Ovary (tissue), 9 donors: ENCODE measurements around the gene PHLDB3. TPM values are rescaled to one million over a fixed set of nuclear protein-coding genes. Genes with fewer than 3 reads are reported as not detected.

Experiments
- DNase-seq, 5 donors: peaks; one replicate each; pipeline ENCODE4 v3.0.0-alpha.2; 2019 to 2020
- H3K27ac ChIP-seq, 2 donors: fragments of 200-600 bp; one replicate each; pipeline versions ENCODE4 v1.5.1 to v1.8.0; 2019 to 2022
- H3K27me3 ChIP-seq: fragments of 200-600 bp; one replicate; pipeline ENCODE4 v1.8.0; 2022
- H3K36me3 ChIP-seq: fragments of 200-600 bp; sonication (generic); one replicate; pipeline ENCODE4 v1.5.1; 2019
- H3K4me1 ChIP-seq: one replicate; pipeline ENCODE4 v1.8.1; 2013; ENCODE audit warnings: mild to moderate bottlenecking, moderate library complexity; ENCODE audit not compliant: insufficient read depth
- H3K4me3 ChIP-seq: fragments of 200-600 bp; sonication (generic); one replicate; pipeline ENCODE4 v1.5.1; 2017
- H3K9me3 ChIP-seq, 2 donors: fragments of 200-600 bp in 1 of 2; sonication (generic) in 1 of 2; one replicate each; pipeline versions ENCODE4 v1.5.1 to v1.8.1; 2013 to 2019; ENCODE audit warnings: mild to moderate bottlenecking in 1 of 2, moderate library complexity in 1 of 2
- EP300 ChIP-seq: sonication (generic); formaldehyde crosslinking; IDR thresholded peaks from one replicate; pipeline ENCODE4 v1.6.1; 2017; ENCODE audit warnings: antibody characterized with exemption
- POLR2A ChIP-seq: fragments of 450-650 bp; IDR thresholded peaks from one replicate; pipeline ENCODE4 v1.6.1; 2017; ENCODE audit warnings: antibody characterized with exemption, mild to moderate bottlenecking, moderate library complexity
- WGBS, 3 donors: extraction: QIAGEN DNeasy Blood & Tissue Kit in 1 of 3; methylation state at CpG; one replicate each; pipeline versions ENCODE4 v1.1.5 to v1.1.7; 2013 to 2017; 5-methylcytosine and 5-hydroxymethylcytosine counted together
- intact Hi-C, 4 donors: fragments of 100-400 bp; cut with DNase I; formaldehyde crosslinking; loops; one replicate each; pipeline versions ENCODE4 v1.11.0 to v1.15.1; 2022 to 2023
- polyA plus RNA-seq, 2 donors: library from polyadenylated mRNA; stranded (reverse); fragments of 200-250 nt in 1 of 2; fragments of 350-450 nt in 1 of 2; fragmentation: Illumina TruSeq in 1 of 2; extraction: RNeasy Lipid Tissue Mini Kit (QIAGEN cat#74804) in 1 of 2; gene quantifications; one replicate each; pipeline ENCODE4 v1.2.3, GENCODE V29; 2013 to 2014
- total RNA-seq, 7 donors: library from RNA; depleted of rRNA in 2 of 7; stranded (reverse); fragments of >200 nt in 2 of 7; fragmentation: NEBNext Ultra II Directional in 3 of 7; extraction: Animal tissue kit (Norgen Biotek cat#: 25700) in 3 of 7; gene quantifications; one replicate each; pipeline versions ENCODE4 v1.1.0 to v1.2.4, GENCODE V29; 2016 to 2023
- TF ChIP-seq, protein P1 (sequence below), 3 donors: fragments of 450-650 bp in 2 of 3; fragments of 200-600 bp in 1 of 3; IDR thresholded peaks; one replicate each; pipeline versions ENCODE4 v1.5.1 to v1.8.0; 2016 to 2022; ENCODE audit warnings: antibody characterized with exemption in 3 of 3, mild to moderate bottlenecking in 1 of 3
- donor health status: DM: no; HTN: no; CAD: no; lungs with moderate emphysema.
- donor health status: DM: no; HTN: no; CAD: no.
- donor health status: Bipolar disorder and iron deficiency.
- donor health status: DM: yes; HTN: yes; CAD: no.
- donor health status: DM: no; HTN: no; CAD: no.
- donor health status: DM: yes; HTN: yes; CAD: no.

Gene PHLDB3
- total and polyA plus RNA-seq, 9 donors: 1.4 to 29.7 (median 20.6) TPM

DNA sequence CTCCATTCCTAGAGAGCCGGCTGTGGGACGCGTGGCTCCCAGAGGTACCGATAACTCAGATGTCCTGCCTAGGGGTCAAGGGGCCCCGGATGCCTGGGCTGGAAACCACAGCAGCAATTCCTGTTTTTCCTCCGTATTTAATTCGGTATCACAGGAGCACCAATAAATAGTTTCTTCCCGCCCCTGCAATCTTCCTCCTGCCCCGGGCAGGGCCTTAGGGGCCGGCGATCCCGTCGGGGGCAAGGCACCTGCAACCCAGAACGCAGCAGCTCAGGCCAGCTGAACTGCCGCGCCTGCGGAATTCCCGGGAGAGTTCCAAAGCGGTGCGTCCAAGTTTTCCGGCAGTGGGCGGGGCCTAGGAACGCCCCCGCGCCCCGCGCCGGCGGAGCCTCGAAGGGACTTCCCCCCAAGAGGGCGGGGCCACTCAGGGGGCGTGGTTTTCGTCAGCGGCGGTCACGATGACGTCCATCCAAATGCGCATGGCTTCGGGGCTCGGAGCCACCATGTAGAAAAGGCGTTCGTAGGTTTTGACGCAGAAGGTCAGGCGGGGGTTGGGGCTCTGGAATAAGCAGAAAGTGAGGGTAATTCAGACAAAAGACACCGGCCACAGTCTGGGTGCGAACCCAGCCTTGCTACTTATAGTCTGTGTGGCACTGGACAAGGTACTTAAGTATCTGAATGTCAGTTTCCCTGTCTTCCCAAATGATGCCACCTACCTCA, 29.4 kb downstream of the PHLDB3 start:
- peak overlapping the region; percentile 36 for H3K4me3 ChIP-seq
- DNase-seq: peak; percentile 98 to 99 (median 98)
- intact Hi-C loops: no loop called here

DNA sequence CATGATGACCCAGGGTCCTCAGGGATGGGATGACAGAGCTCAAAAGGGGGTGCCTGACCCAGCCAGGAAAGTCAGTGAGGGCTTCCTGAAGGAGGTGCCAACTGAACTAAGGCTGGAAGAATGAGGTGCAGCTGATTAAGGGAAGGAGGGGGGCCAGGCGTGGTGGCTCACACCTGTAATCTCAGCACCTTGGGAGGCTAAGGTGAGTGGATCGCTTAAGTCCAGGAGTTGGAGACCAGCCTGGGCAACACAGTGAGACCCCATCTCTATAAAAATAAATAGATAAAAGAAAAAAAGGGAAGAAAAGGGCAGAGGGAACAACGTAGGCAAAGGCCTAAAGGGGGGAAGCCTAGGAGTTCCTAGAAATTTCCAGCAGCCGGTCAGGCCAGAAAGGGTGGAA, 30.1 kb downstream of the PHLDB3 start:
- Histone ChIP-seq H3K27ac (peak overlapping the region; percentile 50 to 80), H3K36me3 (no peaks in the 10 kb centered on the region), H3K4me3 (no peak overlapping the region), H3K9me3 (no peaks in the 10 kb centered on the region), H3K4me1 (no peaks in the 10 kb centered on the region), H3K27me3 (no peaks in the 10 kb centered on the region)
- 60 to 67% (median 64%) methylated on average over 4 of the region's 4 CpGs for WGBS, 3 donors
- intact Hi-C loops: no loop called here
- DNase-seq: no peak
- TF ChIP-seq POLR2A (no peak), EP300 (no peak)
- TF ChIP-seq, protein P1, sequence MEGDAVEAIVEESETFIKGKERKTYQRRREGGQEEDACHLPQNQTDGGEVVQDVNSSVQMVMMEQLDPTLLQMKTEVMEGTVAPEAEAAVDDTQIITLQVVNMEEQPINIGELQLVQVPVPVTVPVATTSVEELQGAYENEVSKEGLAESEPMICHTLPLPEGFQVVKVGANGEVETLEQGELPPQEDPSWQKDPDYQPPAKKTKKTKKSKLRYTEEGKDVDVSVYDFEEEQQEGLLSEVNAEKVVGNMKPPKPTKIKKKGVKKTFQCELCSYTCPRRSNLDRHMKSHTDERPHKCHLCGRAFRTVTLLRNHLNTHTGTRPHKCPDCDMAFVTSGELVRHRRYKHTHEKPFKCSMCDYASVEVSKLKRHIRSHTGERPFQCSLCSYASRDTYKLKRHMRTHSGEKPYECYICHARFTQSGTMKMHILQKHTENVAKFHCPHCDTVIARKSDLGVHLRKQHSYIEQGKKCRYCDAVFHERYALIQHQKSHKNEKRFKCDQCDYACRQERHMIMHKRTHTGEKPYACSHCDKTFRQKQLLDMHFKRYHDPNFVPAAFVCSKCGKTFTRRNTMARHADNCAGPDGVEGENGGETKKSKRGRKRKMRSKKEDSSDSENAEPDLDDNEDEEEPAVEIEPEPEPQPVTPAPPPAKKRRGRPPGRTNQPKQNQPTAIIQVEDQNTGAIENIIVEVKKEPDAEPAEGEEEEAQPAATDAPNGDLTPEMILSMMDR (IDR thresholded peaks at IDR 0.05): no peak

More for the DNA sequence above, 29.4 kb downstream of the PHLDB3 start:
- H3K36me3 ChIP-seq: no peaks in the 10 kb centered on the region
- H3K27ac ChIP-seq: peak overlapping the region; percentile 80 to 88
- no peaks in the 10 kb centered on the region for H3K9me3 ChIP-seq
- H3K4me1 ChIP-seq: no peaks in the 10 kb centered on the region
- WGBS, 3 donors: 2 to 5% (median 4%) methylated on average over 35 to 46 of the region's 46 CpGs
- TF ChIP-seq, protein P1 (IDR thresholded peaks at IDR 0.05): no peak
- TF ChIP-seq EP300 (peak; percentile 57), POLR2A (peak; percentile 51)
- H3K27me3 ChIP-seq: no peaks in the 10 kb centered on the region

DNA sequence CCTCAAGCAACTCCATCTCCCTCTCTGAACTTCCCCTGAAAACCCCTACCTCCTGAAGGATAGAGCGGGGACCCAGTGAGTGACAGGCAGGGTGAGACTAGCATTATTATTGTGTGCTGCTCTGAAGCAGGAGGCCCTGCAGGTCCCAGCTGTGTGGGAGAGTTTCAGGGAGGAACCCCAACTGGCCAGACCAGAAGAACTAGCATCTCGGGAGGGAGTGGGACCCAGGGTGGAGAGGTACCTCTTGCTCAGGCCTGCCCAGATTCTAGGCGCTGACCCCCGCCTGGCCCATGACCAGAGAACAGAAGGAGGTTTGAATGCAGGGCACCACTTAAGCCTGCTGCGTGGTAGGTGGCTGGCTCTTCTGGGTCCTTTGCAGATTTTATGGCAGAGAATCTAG, 33.5 kb downstream of the PHLDB3 start:
- WGBS, 3 donors: 67 to 75% (median 71%) methylated on average over 5 of the region's 5 CpGs
- DNase-seq: no peak
- H3K27ac ChIP-seq: no peak overlapping the region
- no peak for TF ChIP-seq POLR2A
- TF ChIP-seq EP300: no peak
- TF ChIP-seq, protein P1 (IDR thresholded peaks at IDR 0.05): no peak
- intact Hi-C loops: no loop called here
- no peaks in the 10 kb centered on the region for H3K27me3 ChIP-seq
- H3K36me3 ChIP-seq: no peaks in the 10 kb centered on the region
- H3K4me1 ChIP-seq: no peaks in the 10 kb centered on the region
- H3K9me3 ChIP-seq: no peaks in the 10 kb centered on the region
- no peak overlapping the region for H3K4me3 ChIP-seq

DNA sequence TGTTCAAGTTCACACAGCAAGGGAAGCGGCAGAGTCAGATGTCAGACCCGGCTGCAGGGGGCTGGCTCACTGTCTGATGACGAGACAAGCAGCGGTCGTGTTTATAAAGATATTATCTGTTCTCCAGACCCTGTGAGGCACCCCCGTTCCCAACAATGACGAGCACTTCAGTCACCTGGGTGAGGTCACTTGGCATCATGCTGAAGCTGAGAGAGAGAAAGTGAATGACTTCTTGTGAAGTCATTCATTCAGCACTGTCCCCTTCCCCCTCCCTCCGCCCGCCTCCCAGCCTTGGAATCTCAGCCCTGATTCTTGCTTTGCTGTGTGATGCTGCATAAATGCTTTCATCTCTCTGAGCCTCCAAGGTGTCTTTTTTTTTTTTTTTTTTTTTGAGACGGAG, 34.3 kb downstream of the PHLDB3 start:
- Histone ChIP-seq H3K27me3 (no peaks in the 10 kb centered on the region), H3K27ac (no peak overlapping the region), H3K36me3 (no peaks in the 10 kb centered on the region), H3K4me1 (no peaks in the 10 kb centered on the region), H3K4me3 (no peak overlapping the region), H3K9me3 (no peaks in the 10 kb centered on the region)
- intact Hi-C loops: no loop called here
- no peak for DNase-seq
- WGBS, 3 donors: 61 to 70% (median 65%) methylated on average over 10 of the region's 10 CpGs
- TF ChIP-seq, protein P1 (IDR thresholded peaks at IDR 0.05): no peak
- TF ChIP-seq POLR2A: no peak
- TF ChIP-seq EP300: no peak
